GM18867 (cell line): ENCODE measurements around the gene KCNMB2.
A peak's percentile ranks its signal among the peaks of the same experiment; 100 is the strongest.

Experiments used
- ATAC-seq: cut with Tn5 transposase; IDR thresholded peaks from one replicate; pipeline ENCODE4 v1.9.1; 2021; ENCODE audit warnings: mild to moderate bottlenecking, moderate library complexity; ENCODE audit not compliant: unreplicated experiment

Gene KCNMB2

DNA sequence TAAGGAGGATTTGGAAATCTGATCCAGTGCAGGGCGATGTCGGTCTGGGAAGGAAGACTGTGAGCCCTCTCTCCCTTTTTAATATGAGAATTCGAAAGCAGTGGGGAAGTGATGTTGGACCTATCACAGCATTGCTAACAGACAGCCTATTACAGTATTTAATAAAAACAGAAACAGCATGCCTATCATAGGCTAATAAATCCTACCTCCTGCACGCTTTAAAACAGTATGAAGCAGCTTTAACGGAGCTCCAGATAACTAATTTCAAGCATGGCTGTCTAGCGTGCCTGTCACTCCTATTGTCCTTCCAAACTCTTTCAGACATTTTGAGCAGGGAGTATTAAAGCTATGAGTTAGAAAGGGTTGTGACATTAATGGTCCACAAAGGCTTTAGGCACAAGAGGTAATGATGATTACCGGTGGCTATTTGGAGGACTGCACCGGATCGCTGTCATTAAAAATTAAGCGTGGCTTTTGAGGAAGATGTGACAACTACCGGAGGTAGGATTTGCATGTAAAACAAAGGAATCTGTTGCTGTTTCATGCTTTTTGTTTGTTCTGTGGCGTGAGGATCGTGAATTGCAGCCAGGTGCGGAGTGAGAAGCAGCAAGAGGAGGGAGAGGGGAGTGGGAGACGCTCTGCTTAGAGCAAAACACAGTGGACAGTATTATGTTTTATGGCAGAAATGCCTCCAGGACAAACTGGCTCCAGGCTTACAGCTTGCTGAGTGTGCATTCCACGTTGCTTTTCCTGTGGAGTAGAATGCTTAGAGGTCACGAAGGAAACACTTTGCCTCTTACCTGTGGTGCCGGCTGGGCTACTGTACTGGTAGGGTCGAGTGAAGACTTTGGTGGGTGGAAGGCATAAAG, at the start of gene KCNMB2:
Gene KCNMB2 (plus strand): TSS at position 226 of the 869 bp plus-strand sequence.
- peak; percentile 33 for ATAC-seq

DNA sequence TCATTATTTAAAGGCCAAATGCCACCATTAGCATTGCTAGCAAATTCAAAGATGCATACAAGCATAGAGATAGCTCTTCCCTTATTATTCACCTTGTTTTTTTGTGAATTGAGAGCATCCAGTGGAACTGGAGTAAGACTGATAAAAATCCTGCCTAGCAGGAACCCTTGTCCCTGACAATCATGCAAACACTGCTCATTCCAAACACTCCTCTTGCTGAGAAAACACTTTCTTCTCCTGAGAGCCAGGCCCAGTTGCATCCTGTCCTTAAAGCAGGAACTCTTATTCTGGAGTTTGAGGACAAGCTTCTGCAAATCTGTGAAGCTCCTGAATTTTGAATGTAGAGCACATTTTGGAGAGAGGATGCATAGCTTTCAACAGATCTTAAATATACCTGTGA, 49.3 kb upstream of the KCNMB2 start:
- no peak for ATAC-seq

DNA sequence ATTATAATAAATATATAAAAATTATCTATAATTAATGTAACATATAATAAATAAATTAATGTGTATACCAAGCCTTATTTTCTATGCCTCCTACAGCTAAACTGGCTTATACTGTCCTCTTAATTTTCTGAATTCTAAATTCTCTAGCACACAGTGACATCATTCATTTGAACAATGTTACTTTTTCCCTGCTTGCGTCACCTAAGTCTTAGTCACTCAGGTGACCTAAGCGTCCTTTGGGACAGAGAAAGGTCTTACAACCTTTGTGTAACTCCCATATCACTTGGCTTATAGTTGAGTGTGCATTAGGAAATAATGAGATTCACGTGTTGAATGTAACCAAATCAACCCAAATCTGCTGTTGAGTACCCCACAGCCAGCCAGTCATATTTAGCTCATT, 48.5 kb upstream of the KCNMB2 start:
- ATAC-seq: no peak

GRCh38 chr3:178491751-178492150, 44.5 kb upstream of the KCNMB2 start:
- ATAC-seq: no peak

GRCh38 chr3:178492491-178492890, 43.7 kb upstream of the KCNMB2 start:
- peak; percentile 60 for ATAC-seq

- no peak for ATAC-seq
Measured at GRCh38 chr3:178494386-178494785, 41.9 kb upstream of the KCNMB2 start.

GRCh38 chr3:178496911-178497310, 39.3 kb upstream of the KCNMB2 start:
- ATAC-seq: no peak

GRCh38 chr3:178498871-178499270, 37.4 kb upstream of the KCNMB2 start:
- ATAC-seq: no peak

DNA sequence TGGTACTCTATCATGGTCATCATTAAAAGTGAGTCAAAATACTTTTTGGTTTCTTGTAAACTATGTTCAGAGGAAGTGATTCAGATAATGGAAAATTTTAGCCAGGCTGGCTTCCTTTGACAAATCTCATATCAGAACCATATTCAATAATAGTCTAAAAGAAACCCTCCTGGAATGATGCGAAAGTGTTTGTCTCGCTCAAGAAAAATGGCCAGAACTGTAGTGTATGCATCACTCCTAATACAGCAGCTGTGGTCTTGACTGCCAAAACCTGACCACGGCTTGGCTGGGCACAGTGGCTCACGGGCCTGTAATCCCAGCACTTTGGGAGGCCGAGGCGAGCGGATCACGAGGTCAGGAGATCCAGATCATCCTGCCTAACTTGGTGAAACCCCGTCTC, 35.6 kb upstream of the KCNMB2 start:
- no peak for ATAC-seq

DNA sequence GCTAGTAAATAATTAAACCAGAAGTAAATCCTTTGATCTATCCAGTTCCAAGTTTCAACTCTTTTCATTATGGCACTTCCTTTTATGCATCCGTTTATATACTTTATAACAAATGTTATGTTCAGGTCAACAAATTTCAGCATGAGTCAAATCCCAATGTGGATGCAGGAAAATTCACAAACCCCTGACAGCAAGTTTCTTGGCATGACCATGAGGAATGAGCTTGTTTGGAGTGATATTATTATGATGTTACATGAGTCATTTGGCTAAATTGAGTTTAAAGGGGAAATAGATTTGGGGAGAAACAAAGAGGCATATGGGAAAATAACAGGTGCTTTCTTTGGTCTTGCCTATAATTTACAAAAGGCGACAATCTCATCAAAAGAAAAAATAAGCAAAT, 32.1 kb upstream of the KCNMB2 start:
- no peak for ATAC-seq

- no peak for ATAC-seq
Measured at GRCh38 chr3:178505832-178506231, 30.4 kb upstream of the KCNMB2 start.

GRCh38 chr3:178507507-178508442, 28.5 kb upstream of the KCNMB2 start:
- ATAC-seq: no peak

GRCh38 chr3:178508443-178508825, 27.8 kb upstream of the KCNMB2 start:
- ATAC-seq: no peak

GRCh38 chr3:178510496-178510895, 25.7 kb upstream of the KCNMB2 start:
- ATAC-seq: no peak

DNA sequence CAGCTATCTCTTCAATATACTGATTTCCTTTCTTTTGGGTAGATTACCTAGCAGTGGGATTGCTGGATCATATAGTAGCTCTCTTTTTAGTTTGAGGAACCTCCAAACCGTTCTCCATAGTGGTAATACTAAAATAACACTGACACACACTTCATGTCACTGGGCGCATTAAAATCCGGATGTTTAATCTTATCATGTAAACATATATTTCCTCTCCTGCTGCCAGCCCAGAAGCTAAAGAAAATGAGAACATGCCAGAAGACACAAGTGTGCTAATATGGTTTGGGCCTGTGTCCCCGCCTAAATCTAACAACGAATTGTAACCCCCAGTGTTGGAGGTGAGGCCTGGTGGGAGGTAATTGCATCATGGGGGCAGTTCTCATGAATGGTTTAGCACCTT, 23.6 kb upstream of the KCNMB2 start:
- no peak for ATAC-seq

DNA sequence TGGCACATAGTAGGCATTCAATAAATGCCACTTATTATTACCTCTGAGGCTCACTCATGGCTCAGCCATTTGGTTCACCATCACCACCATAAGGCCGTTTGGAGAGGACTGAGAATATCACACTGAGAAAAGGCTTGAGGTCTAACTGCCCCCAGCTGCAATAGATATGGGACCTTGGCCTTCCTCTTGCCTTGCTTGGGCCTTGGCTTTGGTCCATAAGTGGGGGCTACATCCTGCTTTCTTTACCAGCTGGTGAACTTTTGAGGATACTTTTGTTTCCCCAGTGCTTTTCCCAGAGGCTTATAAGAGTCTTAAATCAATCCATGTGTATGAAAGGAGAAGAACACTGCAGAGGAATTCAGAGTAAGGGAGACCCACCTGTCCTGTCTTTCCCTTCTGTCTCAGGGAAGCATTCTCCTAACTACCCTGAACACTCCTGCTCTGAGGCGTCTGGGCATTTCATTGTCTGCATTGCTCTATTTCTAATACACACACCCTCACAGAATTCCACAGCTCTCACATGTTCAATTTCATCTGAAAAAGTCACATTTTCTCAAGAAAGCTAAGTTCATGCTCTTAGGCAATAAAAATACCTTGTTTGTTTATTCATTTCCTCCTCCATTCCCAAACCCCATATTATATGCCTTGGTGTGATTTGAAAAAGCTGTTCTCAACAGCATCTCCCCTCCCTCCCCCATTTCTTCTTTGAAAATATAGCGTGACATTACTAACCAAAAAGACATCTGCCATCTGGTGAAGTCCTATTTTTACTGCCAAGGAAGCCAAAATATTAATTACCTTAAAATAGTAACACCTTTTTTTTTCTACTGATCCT, 22.5 kb upstream of the KCNMB2 start:
- ATAC-seq: peak; percentile 16

GRCh38 chr3:178514401-178514800, 21.8 kb upstream of the KCNMB2 start:
- ATAC-seq: no peak

DNA sequence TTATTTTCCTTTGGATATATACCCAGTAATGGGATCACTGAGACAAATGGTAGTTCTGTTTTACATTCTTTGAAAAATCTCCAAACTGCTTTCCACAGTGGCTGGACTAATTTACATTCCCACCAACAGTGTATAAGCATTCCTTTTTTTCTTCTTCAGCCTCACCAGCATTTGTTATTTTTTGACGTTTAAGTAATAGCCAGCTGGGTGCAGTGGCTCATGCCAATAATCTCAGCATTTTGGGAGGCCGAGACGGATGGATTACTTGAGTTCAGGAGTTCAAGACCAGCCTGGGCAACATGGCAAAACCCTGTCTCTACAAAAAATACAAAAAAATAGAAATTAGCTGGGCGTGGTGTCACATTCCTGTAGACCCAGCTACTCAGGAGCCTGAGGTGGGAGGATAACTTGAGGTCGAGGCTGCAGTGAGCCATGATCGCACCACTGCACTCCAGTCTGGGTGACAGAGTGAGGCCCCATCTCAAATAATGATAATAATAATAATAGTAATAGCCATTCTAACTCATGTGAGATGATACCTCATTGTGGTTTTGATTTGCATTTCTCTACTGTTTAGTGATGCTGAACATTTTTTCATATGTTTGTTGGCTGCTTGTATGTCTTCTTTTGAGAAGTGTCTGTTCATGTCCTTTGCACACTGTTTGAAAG, 21.0 kb upstream of the KCNMB2 start:
- ATAC-seq: peak; percentile 36

DNA sequence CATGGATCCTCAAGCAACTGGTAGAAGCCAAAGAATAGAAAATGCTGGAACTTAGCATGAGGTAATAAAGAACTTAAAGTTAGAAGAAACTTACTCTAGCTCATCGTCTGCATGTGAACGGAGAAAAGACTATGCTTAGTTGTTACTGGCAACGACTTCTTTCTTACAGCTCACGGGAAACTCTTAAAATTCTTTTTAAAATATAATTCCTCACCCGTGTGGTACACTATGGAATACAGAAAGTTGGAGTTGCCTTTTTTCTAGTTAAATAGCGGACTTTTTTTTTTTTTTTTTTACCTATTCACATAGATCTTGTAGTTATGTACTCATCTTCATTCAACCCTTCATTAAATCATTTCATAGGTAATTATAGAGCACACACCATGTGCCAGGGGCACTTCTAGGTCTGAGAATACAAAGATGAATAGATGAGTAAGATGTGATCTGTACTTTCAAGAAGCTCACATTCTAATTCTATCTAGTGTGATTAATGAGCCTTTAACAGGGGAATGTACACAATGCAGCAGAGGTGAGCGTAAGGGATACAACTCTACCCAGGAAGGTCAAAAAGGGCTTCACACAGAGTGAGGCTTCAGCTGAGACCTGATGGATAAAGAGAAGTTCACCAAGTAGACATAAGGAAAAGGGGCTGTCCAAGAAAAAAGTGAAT, 18.4 kb upstream of the KCNMB2 start:
- ATAC-seq: no peak
